Stomach smooth muscle (tissue), 2 donors: Measurements from ENCODE around the gene ODR4.
"Not testable (repeated sequence)": the region's sequence is repeated elsewhere in the genome, so short reads cannot be mapped to it uniquely, and the experiment has no call there.

Experiments
- H3K27ac ChIP-seq: one replicate; pipeline ENCODE4 v1.7.0; 2013; ENCODE audit warnings: mild to moderate bottlenecking, low read length, inconsistent platforms
- H3K27me3 ChIP-seq, 2 donors: one replicate each; pipeline ENCODE4 v1.7.0; 2013; ENCODE audit warnings: low read length in 2 of 2; ENCODE audit not compliant: insufficient read depth in 2 of 2, control insufficient read depth in 1 of 2
- H3K36me3 ChIP-seq, 2 donors: one replicate each; pipeline ENCODE4 v1.7.0; 2013; ENCODE audit warnings: low read length in 2 of 2; ENCODE audit not compliant: control insufficient read depth in 2 of 2, insufficient read depth in 2 of 2
- H3K4me1 ChIP-seq: one replicate; pipeline ENCODE4 v1.7.0; 2013; ENCODE audit warnings: low read length; ENCODE audit not compliant: control insufficient read depth, insufficient read depth
- H3K4me3 ChIP-seq, 2 donors: one replicate each; pipeline ENCODE4 v1.7.0; 2013; ENCODE audit warnings: low read length in 2 of 2
- H3K9ac ChIP-seq, 2 donors: one replicate each; pipeline ENCODE4 v1.7.0; 2013; ENCODE audit warnings: low read length in 2 of 2, mild to moderate bottlenecking in 1 of 2
- H3K9me3 ChIP-seq, 2 donors: one replicate each; pipeline ENCODE4 v1.7.0; 2013; ENCODE audit warnings: low read length in 2 of 2; ENCODE audit not compliant: control insufficient read depth in 2 of 2
- donor health status: healthy.
- donor health status: Pancreatic carcinoma.

The ODR4 gene

DNA sequence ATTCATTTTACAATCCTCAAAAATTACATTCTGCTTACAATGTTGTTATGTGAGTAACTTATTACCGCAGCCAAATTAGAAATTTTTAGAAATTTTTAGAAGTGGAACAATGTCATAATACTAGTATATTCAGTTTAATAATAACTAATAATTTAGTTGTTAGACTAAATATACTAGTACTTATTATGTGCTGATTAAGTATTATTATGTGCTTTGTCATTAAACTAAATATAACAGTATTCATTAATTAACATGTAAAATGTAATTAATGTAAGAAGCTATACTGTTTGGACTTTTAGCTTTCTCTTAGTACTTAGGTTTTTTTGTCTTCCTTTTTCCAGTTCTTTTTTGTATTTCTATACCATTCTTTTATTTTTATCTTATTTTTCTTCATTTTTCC, 15.3 kb downstream of the ODR4 start:
- H3K4me3 ChIP-seq: no peak overlapping the region
- no peak overlapping the region for H3K9ac ChIP-seq
- no peaks in the 10 kb centered on the region for H3K27me3 ChIP-seq
- H3K9me3 ChIP-seq: no peaks in the 10 kb centered on the region
- peaks cover 24 to 40% of the 10 kb centered on the region in 2 donors for H3K36me3 ChIP-seq
- no peaks in the 10 kb centered on the region for H3K4me1 ChIP-seq
- H3K27ac ChIP-seq: no peak overlapping the region

DNA sequence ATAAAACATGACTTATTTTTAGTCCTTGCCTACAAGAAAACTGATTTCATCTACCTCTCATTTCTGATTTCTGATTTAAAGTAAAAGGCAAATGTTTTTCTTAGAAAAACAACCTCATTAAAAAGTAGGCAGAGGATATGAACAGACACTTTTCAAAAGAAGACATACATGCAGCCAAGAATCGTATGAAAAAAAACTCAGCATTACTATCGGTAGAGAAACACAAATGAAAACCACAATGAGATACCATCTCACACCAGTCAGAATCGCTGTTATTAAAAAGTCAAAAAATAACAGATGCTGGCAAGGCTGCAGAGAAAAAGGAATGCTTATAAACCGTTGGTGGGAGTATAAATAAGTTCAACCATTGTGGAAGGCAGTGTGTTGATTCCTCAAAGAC, 16.2 kb downstream of the ODR4 start:
- Histone ChIP-seq H3K9ac (no peak overlapping the region), H3K4me3 (no peak overlapping the region), H3K36me3 (peaks cover 27 to 40% of the 10 kb centered on the region in 2 donors), H3K27ac (no peak overlapping the region), H3K4me1 (no peaks in the 10 kb centered on the region), H3K27me3 (no peaks in the 10 kb centered on the region), H3K9me3 (no peaks in the 10 kb centered on the region)

- H3K9ac ChIP-seq, H3K27me3 ChIP-seq, H3K27ac ChIP-seq, H3K4me1 ChIP-seq, H3K4me3 ChIP-seq, H3K9me3 ChIP-seq: not testable (repeated sequence)
- H3K36me3 ChIP-seq: peaks cover 27 to 39% of the 10 kb centered on the region in 2 donors
These were observed 17.1 kb downstream of the ODR4 start for GRCh38 chr1:186392711-186393110.

GRCh38 chr1:186401446-186401845, 25.8 kb downstream of the ODR4 start:
- not testable (repeated sequence) for H3K4me3 ChIP-seq, H3K9me3 ChIP-seq
- peaks cover 5 to 16% of the 10 kb centered on the region in 2 donors for H3K36me3 ChIP-seq

GRCh38 chr1:186403632-186404031, 28.0 kb downstream of the ODR4 start:
- no peaks in the 10 kb centered on the region for H3K27me3 ChIP-seq
- H3K9ac ChIP-seq: no peak overlapping the region
- no peak overlapping the region for H3K27ac ChIP-seq

More at GRCh38 chr1:186401446-186401845, 25.8 kb downstream of the ODR4 start:
- not testable (repeated sequence) for H3K9ac ChIP-seq, H3K27ac ChIP-seq, H3K4me1 ChIP-seq, H3K27me3 ChIP-seq

GRCh38 chr1:186404454-186405051, 28.9 kb downstream of the ODR4 start:
- no peaks in the 10 kb centered on the region for H3K9me3 ChIP-seq
- H3K4me3 ChIP-seq: no peak overlapping the region
- H3K27me3 ChIP-seq: no peaks in the 10 kb centered on the region
- H3K36me3 ChIP-seq: peaks cover 10 to 21% of the 10 kb centered on the region in 2 donors
- no peak overlapping the region for H3K27ac ChIP-seq
- no peaks in the 10 kb centered on the region for H3K4me1 ChIP-seq
- no peak overlapping the region for H3K9ac ChIP-seq

More at GRCh38 chr1:186403632-186404031, 28.0 kb downstream of the ODR4 start:
- H3K9me3 ChIP-seq: no peaks in the 10 kb centered on the region
- H3K4me3 ChIP-seq: no peak overlapping the region
- H3K4me1 ChIP-seq: no peaks in the 10 kb centered on the region
- H3K36me3 ChIP-seq: peaks cover 8 to 24% of the 10 kb centered on the region in 2 donors

- Histone ChIP-seq H3K4me1 (no peaks in the 10 kb centered on the region), H3K27ac (no peak overlapping the region), H3K9me3 (no peaks in the 10 kb centered on the region), H3K36me3 (peaks cover 13 to 22% of the 10 kb centered on the region in 2 donors), H3K4me3 (no peak overlapping the region), H3K27me3 (no peaks in the 10 kb centered on the region), H3K9ac (no peak overlapping the region)
These were observed 33.5 kb downstream of the ODR4 start for GRCh38 chr1:186409091-186409490.

DNA sequence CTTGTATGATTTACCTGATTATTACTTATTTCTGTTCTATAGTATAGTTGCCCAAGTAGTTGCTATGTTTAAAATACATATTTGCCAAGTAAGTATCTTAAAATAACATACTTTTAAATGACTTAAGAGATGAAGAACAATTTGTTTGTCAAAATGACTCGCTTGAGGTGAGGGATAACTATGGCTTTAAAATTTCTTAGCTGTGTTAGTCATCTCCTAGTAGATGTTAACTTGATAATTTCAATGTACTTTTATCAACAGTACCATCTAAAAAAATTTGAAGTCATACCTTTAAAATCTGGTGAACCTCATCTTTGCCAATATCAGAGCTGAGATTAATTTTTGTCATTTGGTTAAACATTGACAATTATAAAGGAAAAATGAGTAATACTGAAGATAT, 37.7 kb downstream of the ODR4 start:
- Histone ChIP-seq H3K9me3 (no peaks in the 10 kb centered on the region), H3K4me1 (no peaks in the 10 kb centered on the region), H3K4me3 (no peak overlapping the region), H3K36me3 (peaks cover 5 to 6% of the 10 kb centered on the region in 2 donors), H3K9ac (no peak overlapping the region), H3K27ac (no peak overlapping the region), H3K27me3 (no peaks in the 10 kb centered on the region)

GRCh38 chr1:186418503-186418902, 42.9 kb downstream of the ODR4 start:
- Histone ChIP-seq H3K27me3 (no peaks in the 10 kb centered on the region), H3K27ac (no peak overlapping the region), H3K36me3 (peaks cover 3% of the 10 kb centered on the region in 2 donors), H3K9ac (no peak overlapping the region), H3K4me1 (no peaks in the 10 kb centered on the region), H3K9me3 (no peaks in the 10 kb centered on the region), H3K4me3 (no peak overlapping the region)

- Histone ChIP-seq H3K4me1 (no peaks in the 10 kb centered on the region), H3K4me3 (no peak overlapping the region), H3K36me3 (peaks cover 3% of the 10 kb centered on the region in 2 donors), H3K9me3 (no peaks in the 10 kb centered on the region), H3K9ac (no peak overlapping the region), H3K27me3 (no peaks in the 10 kb centered on the region), H3K27ac (no peak overlapping the region)
These were observed 44.7 kb downstream of the ODR4 start for GRCh38 chr1:186420311-186420710.

GRCh38 chr1:186420923-186421322, 45.3 kb downstream of the ODR4 start:
- no peak overlapping the region for H3K9ac ChIP-seq
- no peaks in the 10 kb centered on the region for H3K4me1 ChIP-seq
- no peak overlapping the region for H3K27ac ChIP-seq
- no peak overlapping the region for H3K4me3 ChIP-seq
- no peaks in the 10 kb centered on the region for H3K9me3 ChIP-seq
- H3K36me3 ChIP-seq: peaks cover 3% of the 10 kb centered on the region in 2 donors
- no peaks in the 10 kb centered on the region for H3K27me3 ChIP-seq
